Ovary (tissue), 3 donors: ENCODE results near the gene FGD2.

Source experiments
- CTCF ChIP-seq, 3 donors: fragments of 450-650 bp in 2 of 3; fragments of 200-600 bp in 1 of 3; IDR thresholded peaks; one replicate each; pipeline versions ENCODE4 v1.5.1 to v1.8.0; 2016 to 2022; ENCODE audit warnings: antibody characterized with exemption in 3 of 3, mild to moderate bottlenecking in 1 of 3
- EP300 ChIP-seq: sonication (generic); formaldehyde crosslinking; IDR thresholded peaks from one replicate; pipeline ENCODE4 v1.6.1; 2017; ENCODE audit warnings: antibody characterized with exemption
- POLR2A ChIP-seq: fragments of 450-650 bp; IDR thresholded peaks from one replicate; pipeline ENCODE4 v1.6.1; 2017; ENCODE audit warnings: antibody characterized with exemption, mild to moderate bottlenecking, moderate library complexity
- donor health status: DM: no; HTN: no; CAD: no.

- TF ChIP-seq CTCF (IDR thresholded peaks at IDR 0.05) (no peak), POLR2A (no peak), EP300 (no peak)
Measured at GRCh38 chr6:37049758-37050044, 44.2 kb downstream of the FGD2 start.
